Stimulated activated CD4-positive, alpha-beta T cell treated with anti-CD3 and anti-CD28 coated beads, Interleukin-15, amount 100 ng/mL, for 24 hours (primary cell): Measurements from ENCODE around the gene CTNNB1.
"Not testable (repeated sequence)": the region's sequence is repeated elsewhere in the genome, so short reads cannot be mapped to it uniquely, and the experiment has no call there.

Source experiments
- DNase-seq: peaks from one replicate; pipeline ENCODE4 v3.0.0-alpha.2; 2020

CTNNB1 gene

DNA sequence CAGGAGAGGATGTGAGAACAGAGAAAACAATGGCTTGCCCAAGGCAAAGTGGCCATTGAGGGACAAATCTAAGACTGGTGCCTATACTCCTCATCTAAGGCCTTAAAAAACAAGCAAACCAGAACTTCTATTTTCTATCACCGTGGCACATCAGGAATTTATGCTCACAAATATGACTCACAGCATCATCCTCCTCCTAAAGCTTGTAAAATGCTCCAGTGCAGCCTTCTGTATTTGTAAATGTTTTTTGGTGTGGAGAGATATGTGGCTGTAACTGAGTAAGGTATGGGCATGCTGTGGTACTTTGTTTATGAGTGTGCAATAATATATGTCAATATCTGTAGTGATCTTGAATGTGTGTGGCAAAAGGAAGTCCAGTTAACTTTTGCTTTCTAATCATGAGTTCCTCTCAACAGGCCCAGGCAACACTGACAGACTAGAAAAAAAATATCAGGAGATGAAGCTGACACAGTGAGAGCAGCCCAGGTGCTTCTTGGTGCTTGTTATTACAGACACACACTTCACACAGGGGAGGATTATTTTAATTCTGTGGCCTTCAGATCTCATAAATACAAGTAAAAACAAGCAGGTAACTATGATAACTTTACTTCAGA is 60.3 kb downstream of the CTNNB1 start:
- DNase-seq: no peak

DNA sequence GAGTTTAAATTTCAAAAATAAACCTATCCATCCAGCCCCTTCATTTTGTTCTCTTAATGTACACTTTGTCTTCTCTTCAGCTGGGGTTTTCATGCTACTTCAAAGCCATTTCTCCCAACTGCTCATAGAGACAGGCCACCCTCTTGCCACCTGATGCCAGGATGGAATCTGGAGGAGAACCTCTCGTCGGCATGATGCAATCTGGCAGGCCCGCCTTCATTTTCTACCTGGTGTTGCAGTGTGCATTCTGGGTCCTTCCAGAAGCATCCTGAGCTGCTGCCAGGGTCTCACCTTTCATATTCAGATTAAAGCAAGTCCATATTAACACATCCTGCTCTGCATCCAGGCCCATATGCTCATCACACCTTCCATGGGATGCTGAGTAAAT is 60.8 kb downstream of the CTNNB1 start:
- DNase-seq: no peak

DNA sequence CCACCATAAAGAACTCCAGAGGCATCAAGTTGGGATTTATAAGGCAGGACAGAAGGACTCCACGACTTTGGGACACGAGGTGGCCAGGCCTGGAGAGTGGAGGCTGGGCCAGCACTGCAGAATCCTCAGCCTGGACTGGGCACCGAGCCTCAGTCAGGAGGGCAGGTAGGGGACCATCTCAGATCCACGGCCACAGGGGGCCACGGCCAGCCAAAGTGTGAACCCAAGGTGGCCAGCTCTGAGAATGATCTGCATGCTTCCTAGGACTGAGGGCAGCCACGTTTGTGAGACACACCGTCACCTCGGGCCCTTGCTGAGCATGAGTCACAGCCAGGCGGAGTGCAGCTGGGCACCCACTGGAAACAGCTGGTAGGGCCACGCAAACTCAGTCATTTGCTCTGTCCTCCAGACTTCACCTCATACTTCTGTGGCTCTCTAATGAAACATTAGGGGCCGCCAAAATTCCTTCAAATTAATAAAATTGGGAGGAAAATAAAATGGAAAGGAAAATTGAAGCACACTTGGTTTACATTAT is 65.8 kb downstream of the CTNNB1 start:
- DNase-seq: no peak

DNA sequence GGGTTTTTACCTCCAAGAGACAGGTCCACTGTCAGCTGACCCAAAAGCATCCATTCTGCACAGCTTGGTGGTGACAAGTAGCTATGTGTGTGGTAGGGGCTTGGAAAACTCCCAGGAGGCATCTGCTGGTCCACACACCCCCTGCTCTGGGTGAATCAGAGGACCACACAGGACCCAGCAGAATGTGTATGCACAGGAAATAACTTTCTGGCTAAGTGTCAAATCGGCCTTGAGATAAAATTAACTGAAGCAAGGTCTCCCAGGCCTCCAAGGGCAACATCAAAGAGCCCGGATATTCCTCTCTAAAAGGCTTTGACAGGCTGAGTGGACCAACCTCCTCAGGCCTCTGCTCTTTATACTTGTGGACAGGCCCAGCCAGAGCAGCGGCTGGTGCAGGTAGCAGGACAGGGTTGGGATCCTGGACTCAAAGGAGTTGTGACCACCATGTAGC is 66.5 kb downstream of the CTNNB1 start:
- DNase-seq: no peak

DNA sequence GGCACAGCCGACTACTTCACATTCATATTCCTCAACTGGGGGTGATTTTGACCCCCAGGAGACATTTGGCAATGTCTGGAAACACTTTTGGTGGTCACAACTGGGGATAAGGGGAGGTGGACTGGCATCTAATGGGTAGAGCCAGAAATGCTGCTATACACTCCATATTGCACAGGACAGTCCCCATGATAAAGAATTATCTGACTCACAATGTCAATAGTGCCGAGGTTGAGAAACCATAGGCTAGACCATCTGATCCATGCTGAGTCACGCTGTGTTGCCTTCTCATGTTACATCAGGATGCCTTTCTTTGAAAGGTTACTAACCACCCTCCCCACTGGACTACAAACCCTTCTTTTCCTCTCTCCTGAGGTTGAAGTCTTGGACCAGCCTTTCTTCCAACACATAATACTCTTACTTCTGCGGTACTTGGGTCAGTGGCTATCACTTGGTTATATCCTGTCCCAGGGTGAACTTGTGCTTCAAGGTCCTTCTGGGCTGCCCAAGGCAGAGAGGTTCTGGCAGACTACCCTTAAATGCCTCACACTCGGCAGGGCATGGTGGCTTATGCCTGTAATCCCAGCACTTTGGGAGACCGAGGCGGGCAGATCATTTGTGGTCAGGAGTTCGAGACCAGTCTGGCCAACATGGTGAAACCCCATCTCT is 68.8 kb downstream of the CTNNB1 start:
- no peak for DNase-seq

DNA sequence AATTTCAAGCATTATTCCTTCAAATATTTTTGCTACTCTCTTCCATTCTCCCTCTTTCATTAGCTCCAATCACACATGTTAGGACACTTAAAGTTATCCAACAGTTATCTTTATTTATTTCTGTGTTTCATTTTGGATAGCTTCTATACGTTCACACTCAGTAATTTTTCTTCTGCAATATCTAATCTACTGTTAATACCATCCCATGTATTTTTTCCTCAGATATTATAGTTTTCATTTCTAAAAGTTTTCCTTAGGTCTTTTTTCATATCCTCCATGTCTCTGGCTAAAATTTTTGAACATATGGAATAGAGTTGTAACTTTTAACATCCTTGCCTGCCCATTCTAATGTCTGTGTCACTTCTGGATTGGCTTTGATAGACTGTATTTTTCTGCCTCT is 73.4 kb downstream of the CTNNB1 start:
- DNase-seq: no peak

DNA sequence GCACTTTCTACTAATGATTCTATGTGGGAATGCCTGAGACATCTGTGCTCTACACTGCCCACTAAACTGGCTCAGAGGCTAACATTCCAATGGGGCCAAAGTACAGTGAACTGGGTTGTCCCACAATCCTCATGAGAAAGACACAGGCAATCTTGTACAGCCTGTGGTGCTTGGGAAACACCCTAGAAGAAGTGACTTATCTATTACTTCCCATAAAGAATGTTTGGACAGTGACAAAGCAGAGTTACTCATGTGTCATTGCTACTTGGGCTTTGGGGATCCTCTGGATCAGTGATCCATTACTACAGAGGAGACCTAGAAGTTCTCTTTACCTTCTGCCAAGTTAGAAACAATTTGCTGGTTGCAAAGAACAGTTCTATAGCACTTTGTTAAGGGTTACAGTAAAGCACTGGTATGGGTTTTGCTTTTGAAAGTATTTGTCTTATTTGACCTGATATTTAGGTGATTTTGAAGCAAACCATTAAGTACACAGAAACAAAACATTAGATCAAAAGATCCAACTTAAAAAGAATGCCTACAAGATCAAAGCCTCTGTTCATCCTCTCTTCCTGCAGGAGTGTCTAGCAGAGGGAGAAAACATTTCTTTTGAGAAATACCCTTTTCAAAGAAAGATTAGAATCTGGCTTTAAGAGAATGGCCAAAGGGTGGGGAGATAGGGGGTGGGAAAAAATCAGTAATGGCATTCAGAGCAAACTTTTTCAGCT is 75.8 kb downstream of the CTNNB1 start:
- no peak for DNase-seq

DNA sequence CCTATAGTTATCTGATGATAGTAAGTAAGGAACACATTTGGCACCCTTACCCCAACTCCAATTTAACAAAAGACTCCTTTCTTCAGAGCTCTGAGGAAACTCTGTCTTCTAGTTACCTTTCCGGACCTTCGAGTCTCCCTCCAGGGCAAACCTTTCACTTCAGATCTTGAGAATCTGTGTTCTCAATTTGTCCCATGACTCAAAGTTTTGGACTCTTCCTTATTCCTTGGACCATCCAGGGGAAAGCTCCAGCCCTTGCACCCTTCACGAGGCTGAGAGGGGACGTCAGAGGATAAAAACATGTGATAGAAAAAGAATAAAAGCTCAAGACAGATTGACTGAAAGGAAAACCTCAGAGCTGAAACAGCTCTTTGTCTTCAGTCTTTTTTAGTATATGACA is 76.9 kb downstream of the CTNNB1 start:
- no peak for DNase-seq

DNA sequence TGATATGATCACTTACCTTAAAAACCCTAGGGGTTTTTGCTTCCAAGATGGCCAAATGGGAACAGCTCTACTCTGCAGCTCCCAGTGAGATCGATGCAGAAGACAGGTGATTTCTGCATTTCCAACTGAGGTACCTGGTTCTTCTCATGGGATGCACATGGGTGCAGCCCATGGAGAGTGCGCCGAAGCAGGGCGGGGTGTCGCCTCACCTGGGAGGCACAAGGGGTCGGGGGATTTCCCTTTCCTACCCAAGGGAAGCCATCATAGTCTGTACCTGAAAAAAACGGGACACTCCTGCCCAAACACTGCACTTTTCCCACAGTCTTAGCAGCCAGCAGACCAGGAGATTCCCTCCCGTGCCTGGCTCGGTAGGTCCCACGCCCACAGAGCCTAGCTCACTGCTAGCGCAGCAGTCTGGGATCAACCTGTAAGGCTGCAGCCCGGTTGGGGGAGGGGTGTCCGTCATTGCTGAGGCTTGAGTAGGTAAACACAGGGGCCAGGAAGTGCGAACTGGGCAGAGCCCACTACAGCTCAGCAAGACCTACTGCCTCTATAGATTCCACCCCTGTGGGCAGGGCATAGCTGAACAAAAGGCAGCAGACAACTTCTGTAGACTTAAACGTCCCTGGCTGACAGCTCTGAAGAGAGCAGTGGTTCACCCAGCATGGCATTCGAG is 78.6 kb downstream of the CTNNB1 start:
- DNase-seq: no peak

DNA sequence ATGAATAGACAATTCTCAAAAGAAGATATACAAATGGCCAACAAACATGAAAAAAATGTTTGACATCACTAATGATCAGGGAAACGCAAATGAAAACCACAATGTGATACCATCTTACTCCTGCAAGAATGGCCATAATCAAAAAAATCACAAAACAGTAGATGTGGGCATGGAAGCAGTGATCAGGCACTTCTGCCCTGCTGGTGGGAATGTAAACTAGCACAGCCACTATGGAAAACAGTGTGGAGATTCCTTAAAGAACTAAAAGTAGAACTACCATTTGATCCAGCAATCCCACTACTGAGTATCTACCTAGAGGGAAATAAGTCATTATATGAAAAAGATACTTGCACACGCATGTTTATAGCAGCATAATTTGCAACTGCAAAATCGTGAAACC is 85.6 kb downstream of the CTNNB1 start:
- not testable (repeated sequence) for DNase-seq

DNA sequence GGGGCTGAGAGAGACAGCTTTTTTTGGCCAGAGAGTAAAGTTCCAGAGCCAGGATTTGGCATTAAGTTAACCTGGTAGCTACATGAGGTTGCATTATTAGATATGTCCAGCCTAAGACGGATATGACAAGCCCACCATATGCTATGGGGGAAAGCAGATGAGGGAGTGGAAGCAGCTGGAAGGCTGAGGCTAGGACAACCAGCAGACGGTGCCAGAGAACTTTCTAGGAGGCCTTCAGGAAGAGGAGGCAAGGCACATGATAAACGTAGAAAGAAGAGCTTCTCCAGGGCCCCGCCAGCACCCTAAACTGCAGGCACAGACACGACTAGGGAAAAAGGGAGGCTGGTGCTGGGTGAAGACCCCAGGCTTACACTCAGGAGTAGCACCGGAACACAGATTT is 87.0 kb downstream of the CTNNB1 start:
- DNase-seq: no peak

DNA sequence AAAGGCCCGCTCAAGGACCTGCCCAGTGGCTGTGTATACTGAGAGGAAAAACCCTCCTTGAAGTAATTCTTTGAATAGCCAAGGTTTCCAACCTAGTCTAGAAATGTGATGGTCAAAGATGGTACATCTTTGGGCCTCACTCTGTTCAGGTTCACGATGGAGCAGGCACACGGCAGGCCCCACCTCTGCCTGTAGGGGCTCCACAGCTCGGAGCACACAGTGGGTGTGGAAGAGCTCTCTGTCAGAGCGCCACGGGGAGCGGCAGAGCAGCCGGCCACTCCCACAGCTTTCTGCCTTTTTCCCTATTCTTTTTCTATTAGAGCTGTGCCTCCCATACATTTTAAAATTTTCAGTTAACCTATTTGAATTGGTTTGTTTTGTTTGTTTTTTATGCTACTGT is 89.5 kb downstream of the CTNNB1 start:
- no peak for DNase-seq
